Cardiac muscle cell (in vitro differentiated cells and primary cell): ENCODE results near the gene OR51V1. TPM values are rescaled to one million over a fixed set of nuclear protein-coding genes. Genes with fewer than 3 reads are reported as not detected.

Source experiments
- DNase-seq, 2 donors: peaks; one replicate each; pipeline versions ENCODE4 v3.0.0 to v3.0.0-alpha.2; 2010 to 2017; ENCODE audit warnings: low read depth in 1 of 2, low spot score in 1 of 2
- H3K27ac ChIP-seq: fragments of 200-600 bp; sonication (generic); 2 replicates; pipeline ENCODE4 v1.5.1; 2016
- H3K27me3 ChIP-seq: fragments of 200-600 bp; sonication (generic); 2 replicates; pipeline ENCODE4 v1.6.0; 2016; ENCODE audit warnings: control low read depth
- H3K36me3 ChIP-seq: fragments of 200-600 bp; sonication (generic); 2 replicates; pipeline ENCODE4 v1.5.1; 2016; ENCODE audit warnings: control low read depth
- H3K4me1 ChIP-seq: fragments of 200-600 bp; sonication (generic); 2 replicates; pipeline ENCODE4 v1.8.1; 2017; ENCODE audit warnings: low read depth, mild to moderate bottlenecking, mixed run types
- H3K4me3 ChIP-seq: fragments of 200-600 bp; sonication (generic); 2 replicates; pipeline ENCODE4 v1.5.1; 2016; ENCODE audit warnings: mild to moderate bottlenecking
- H3K9me3 ChIP-seq: fragments of 200-600 bp; sonication (generic); 2 replicates; pipeline ENCODE4 v1.5.1; 2017; ENCODE audit warnings: low read depth, mild to moderate bottlenecking, control low read depth
- CTCF ChIP-seq: IDR thresholded peaks from 2 replicates; pipeline ENCODE4 v1.5.1; 2012; ENCODE audit warnings: low read depth, mild to moderate bottlenecking, low read length
- polyA plus RNA-seq: library from polyadenylated mRNA; unstranded; fragments of >200 nt; fragmentation: Nextera tagmentation; extraction: Ambion mirVana; gene quantifications from 2 replicates; pipeline ENCODE4 v1.2.1, GENCODE V29; 2016
- total RNA-seq: library from RNA; depleted of rRNA; stranded (reverse); fragments of >200 nt; gene quantifications from 2 replicates; pipeline ENCODE4 v1.2.3, GENCODE V29; 2016

The OR51V1 gene
- total and polyA plus RNA-seq, 2 experiments from 2014 or later: not detected

- Histone ChIP-seq H3K27me3 (no peaks in the 10 kb centered on the region), H3K4me1 (no peaks in the 10 kb centered on the region), H3K9me3 (no peaks in the 10 kb centered on the region), H3K27ac (no peak overlapping the region), H3K36me3 (no peaks in the 10 kb centered on the region), H3K4me3 (no peak overlapping the region)
- DNase-seq: no peak
- TF ChIP-seq CTCF: no peak
Measured at GRCh38 chr11:5240056-5240455, 39.6 kb upstream of the OR51V1 start.

- Histone ChIP-seq H3K27ac (no peak overlapping the region), H3K9me3 (no peaks in the 10 kb centered on the region), H3K36me3 (no peaks in the 10 kb centered on the region), H3K4me1 (peaks cover 8% of the 10 kb centered on the region), H3K27me3 (no peaks in the 10 kb centered on the region), H3K4me3 (no peak overlapping the region)
- DNase-seq: no peak
- no peak for TF ChIP-seq CTCF
Measured at GRCh38 chr11:5239046-5239445, 38.6 kb upstream of the OR51V1 start.

- H3K9me3 ChIP-seq: no peaks in the 10 kb centered on the region
- H3K4me3 ChIP-seq: no peak overlapping the region
- no peak for TF ChIP-seq CTCF
- peaks cover 9% of the 10 kb centered on the region for H3K4me1 ChIP-seq
- no peak overlapping the region for H3K27ac ChIP-seq
- no peak for DNase-seq
- no peaks in the 10 kb centered on the region for H3K36me3 ChIP-seq
- no peaks in the 10 kb centered on the region for H3K27me3 ChIP-seq
Measured at GRCh38 chr11:5238486-5238885, 38.0 kb upstream of the OR51V1 start.

GRCh38 chr11:5237420-5237819, 36.9 kb upstream of the OR51V1 start:
- no peaks in the 10 kb centered on the region for H3K9me3 ChIP-seq
- H3K27ac ChIP-seq: no peak overlapping the region
- no peaks in the 10 kb centered on the region for H3K27me3 ChIP-seq
- no peaks in the 10 kb centered on the region for H3K36me3 ChIP-seq
- H3K4me1 ChIP-seq: peaks cover 9% of the 10 kb centered on the region
- DNase-seq: no peak
- H3K4me3 ChIP-seq: no peak overlapping the region
- no peak for TF ChIP-seq CTCF

- Histone ChIP-seq H3K9me3 (no peaks in the 10 kb centered on the region), H3K4me1 (peaks cover 9% of the 10 kb centered on the region), H3K27ac (no peak overlapping the region), H3K27me3 (no peaks in the 10 kb centered on the region), H3K36me3 (no peaks in the 10 kb centered on the region), H3K4me3 (no peak overlapping the region)
- TF ChIP-seq CTCF: no peak
- no peak for DNase-seq
Measured at GRCh38 chr11:5235364-5236095, 35.0 kb upstream of the OR51V1 start.
